Measurements from ENCODE around the gene MTX2.
"Not testable (repeated sequence)": the region's sequence is repeated elsewhere in the genome, so short reads cannot be mapped to it uniquely, and the experiment has no call there.

MTX2 gene

GRCh38 chr2:176297737-176298136 is 28.5 kb downstream of the MTX2 start:
- no peak for TF ChIP-seq CTCF (conservative IDR thresholded peaks at IDR 0.05)
- H3K27ac ChIP-seq: no peak overlapping the region

GRCh38 chr2:176306020-176306419 is 36.8 kb downstream of the MTX2 start:
- H3K27ac ChIP-seq: not testable (repeated sequence)

GRCh38 chr2:176317199-176317598 is 48.0 kb downstream of the MTX2 start:
- TF ChIP-seq CTCF (conservative IDR thresholded peaks at IDR 0.05): no peak

GRCh38 chr2:176317623-176318065 is 48.4 kb downstream of the MTX2 start:
- H3K27ac ChIP-seq: no peak overlapping the region
- TF ChIP-seq CTCF (conservative IDR thresholded peaks at IDR 0.05): no peak

More at GRCh38 chr2:176317199-176317598, 48.0 kb downstream of the MTX2 start:
- H3K27ac ChIP-seq: no peak overlapping the region

- no peak for TF ChIP-seq CTCF (conservative IDR thresholded peaks at IDR 0.05)
- no peak overlapping the region for H3K27ac ChIP-seq
Measured at GRCh38 chr2:176321916-176322315, 52.7 kb downstream of the MTX2 start.

GRCh38 chr2:176324862-176325261 is 55.6 kb downstream of the MTX2 start:
- H3K27ac ChIP-seq: no peak overlapping the region
- TF ChIP-seq CTCF (conservative IDR thresholded peaks at IDR 0.05): no peak

GRCh38 chr2:176325732-176326131 is 56.5 kb downstream of the MTX2 start:
- H3K27ac ChIP-seq: no peak overlapping the region

GRCh38 chr2:176328149-176328548 is 58.9 kb downstream of the MTX2 start:
- no peak for TF ChIP-seq CTCF (conservative IDR thresholded peaks at IDR 0.05)

More at GRCh38 chr2:176325732-176326131, 56.5 kb downstream of the MTX2 start:
- TF ChIP-seq CTCF (conservative IDR thresholded peaks at IDR 0.05): no peak

More at GRCh38 chr2:176328149-176328548, 58.9 kb downstream of the MTX2 start:
- H3K27ac ChIP-seq: no peak overlapping the region

Measured in VCaP (cell line).